Mesodermal cell (in vitro differentiated cells): Measurements from ENCODE around the gene DOCK1. TPM values are rescaled to one million over a fixed set of nuclear protein-coding genes. Genes with fewer than 3 reads are reported as not detected.

Experiments
- H3K27ac ChIP-seq: 2 replicates; pipeline ENCODE4 v1.7.0; 2013; ENCODE audit warnings: mild to moderate bottlenecking, low read depth, low read length, moderate library complexity; ENCODE audit not compliant: severe bottlenecking
- H3K36me3 ChIP-seq: 2 replicates; pipeline ENCODE4 v1.7.1; 2013; ENCODE audit warnings: mild to moderate bottlenecking, low read length, moderate library complexity; ENCODE audit not compliant: control insufficient read depth, insufficient read depth
- H3K4me1 ChIP-seq: one replicate; pipeline ENCODE4 v1.7.1; 2013; ENCODE audit warnings: mild to moderate bottlenecking, low read length; ENCODE audit not compliant: insufficient read depth, control insufficient read depth, poor library complexity, severe bottlenecking
- H3K4me3 ChIP-seq: 2 replicates; pipeline ENCODE4 v1.7.0; 2013; ENCODE audit warnings: low read length, control low read depth, mild to moderate bottlenecking; ENCODE audit not compliant: insufficient read depth, poor library complexity, severe bottlenecking; ENCODE audit errors: extremely low read depth
- H3K9me3 ChIP-seq: 2 replicates; pipeline ENCODE4 v1.7.1; 2013; ENCODE audit warnings: mild to moderate bottlenecking, low read length, moderate library complexity; ENCODE audit not compliant: control insufficient read depth
- WGBS, 2 experiments: methylation state at CpG; one replicate each; pipeline ENCODE4 v1.1.5; 2013; ENCODE audit warnings: missing lambda C conversion rate in 2 of 2; ENCODE audit not compliant: insufficient coverage in 2 of 2; 5-methylcytosine and 5-hydroxymethylcytosine counted together
- polyA plus RNA-seq, 2 experiments: library from polyadenylated mRNA; stranded (reverse); fragments of 50-300 nt; gene quantifications; one replicate each; pipeline ENCODE4 v1.2.3, GENCODE V29; 2013

Gene DOCK1
- 49.4 TPM for polyA plus RNA-seq (2013, experiment 1 of 2)
- 48.0 TPM for polyA plus RNA-seq (2013, experiment 2 of 2)

- Histone ChIP-seq H3K27ac (peak within 1 kb of the TSS; percentile 82), H3K9me3 (peaks cover under 1% of the 10 kb centered on the region), H3K4me3 (peak within 1 kb of the TSS; percentile 60), H3K4me1 (peaks cover 12% of the 10 kb centered on the region), H3K36me3 (peaks cover 22% of the 10 kb centered on the region)
- WGBS, 2 experiments = 1 to 2% methylated on average over 46 to 92 of the region's 108 CpGs
Measured at GRCh38 chr10:126904818-126905701, at the start of gene DOCK1. Gene DOCK1 (plus strand): TSS chr10:126905428. CDS start chr10:126905518, 90 bp downstream.

GRCh38 chr10:126857178-126857806 is 47.9 kb upstream of the DOCK1 start:
- H3K27ac ChIP-seq = no peak overlapping the region
- no peaks in the 10 kb centered on the region for H3K4me1 ChIP-seq
- H3K4me3 ChIP-seq = no peak overlapping the region
- no peaks in the 10 kb centered on the region for H3K36me3 ChIP-seq
- H3K9me3 ChIP-seq = peaks cover 6% of the 10 kb centered on the region
- WGBS, 2 experiments = 90 to 98% methylated on average over 5 to 7 of the region's 8 CpGs

DNA sequence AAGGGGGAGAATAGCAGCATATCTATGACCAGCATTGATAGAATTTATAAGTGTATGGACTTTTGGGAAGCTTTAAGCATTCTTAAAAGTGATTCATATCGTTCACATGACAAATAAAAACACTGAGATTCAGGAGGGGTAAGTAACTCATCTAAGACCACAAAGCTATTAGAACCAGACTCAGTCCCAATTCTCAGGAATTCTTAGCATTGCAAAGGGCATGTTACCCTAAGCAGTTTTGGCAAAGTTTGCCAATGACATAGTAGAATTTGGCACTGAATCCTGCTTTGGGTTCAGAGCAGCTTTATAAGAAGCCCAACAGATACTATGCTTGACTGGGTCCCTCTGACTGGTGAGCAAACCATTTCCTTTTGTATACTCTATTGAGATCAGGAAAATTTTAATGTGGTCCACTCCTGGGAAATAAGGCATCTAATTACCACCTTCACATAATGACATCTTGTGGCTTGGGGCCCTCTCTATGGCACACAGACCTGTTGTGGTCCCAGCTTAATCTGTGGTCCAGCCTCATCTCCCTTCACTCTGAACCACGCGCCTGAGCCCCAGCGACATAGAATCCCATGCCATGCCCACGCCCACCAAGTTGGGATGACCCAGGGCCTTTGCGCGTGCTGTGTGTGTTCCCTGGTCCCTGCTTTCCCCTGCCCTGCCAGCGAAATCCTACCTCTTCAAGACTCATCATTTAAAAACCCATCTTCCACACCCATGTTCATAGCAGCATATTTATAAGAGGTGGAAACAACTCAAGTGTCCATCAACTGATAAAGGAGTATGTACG is 37.5 kb upstream of the DOCK1 start:
- no peak overlapping the region for H3K4me3 ChIP-seq
- 80 to 84% methylated on average over 7 of the region's 9 CpGs for WGBS, 2 experiments
- no peak overlapping the region for H3K27ac ChIP-seq
- no peaks in the 10 kb centered on the region for H3K36me3 ChIP-seq
- peaks cover 5% of the 10 kb centered on the region for H3K4me1 ChIP-seq
- H3K9me3 ChIP-seq = no peaks in the 10 kb centered on the region

DNA sequence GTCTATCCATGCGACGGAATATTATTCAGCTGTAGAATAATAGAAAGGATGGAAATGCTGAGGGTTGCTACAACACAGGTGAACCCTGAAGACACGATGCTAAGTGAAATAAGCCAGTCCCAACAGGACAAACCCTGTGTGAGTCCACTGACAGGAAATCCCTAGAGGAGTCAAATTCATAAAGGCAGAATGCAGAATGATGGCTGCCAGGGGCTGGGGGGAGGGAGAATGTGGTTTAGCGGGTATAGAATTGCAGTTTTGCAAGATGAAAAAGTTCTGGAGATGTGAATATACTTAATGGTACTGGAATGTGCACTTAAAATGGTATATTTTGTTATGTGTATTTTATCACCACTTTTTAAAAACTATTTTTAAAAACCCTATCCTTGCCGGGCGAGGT is 36.9 kb upstream of the DOCK1 start:
- Histone ChIP-seq H3K9me3 (no peaks in the 10 kb centered on the region), H3K4me3 (no peak overlapping the region), H3K4me1 (peaks cover 10% of the 10 kb centered on the region), H3K27ac (no peak overlapping the region), H3K36me3 (no peaks in the 10 kb centered on the region)
- WGBS, 2 experiments = 88 to 100% methylated on average over 3 to 4 of the region's 6 CpGs

- Histone ChIP-seq H3K36me3 (no peaks in the 10 kb centered on the region), H3K9me3 (no peaks in the 10 kb centered on the region), H3K4me3 (no peak overlapping the region), H3K4me1 (peaks cover 13% of the 10 kb centered on the region), H3K27ac (no peak overlapping the region)
- 93 to 98% methylated on average over 7 of the region's 7 CpGs for WGBS, 2 experiments
Measured at GRCh38 chr10:126872135-126872534, 33.1 kb upstream of the DOCK1 start.

DNA sequence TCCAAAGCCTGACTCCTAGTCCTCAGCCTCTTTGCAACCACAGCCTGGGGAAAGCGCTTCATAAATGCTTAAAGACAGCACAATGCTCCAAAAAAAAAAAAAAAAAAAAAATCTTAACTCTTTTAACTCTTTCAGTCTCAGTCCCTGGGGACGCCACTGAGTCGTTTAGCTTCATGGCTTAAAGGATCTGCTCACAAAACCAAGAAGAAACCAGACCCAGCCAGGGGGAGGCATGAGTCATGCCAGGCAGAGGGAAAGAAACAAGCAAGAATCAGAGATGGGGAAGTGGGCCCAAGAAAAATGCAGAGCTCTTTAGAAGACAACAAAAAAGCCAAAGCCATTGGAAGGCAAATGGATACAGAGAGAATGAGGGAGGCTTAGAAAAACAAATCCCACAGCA is 32.5 kb upstream of the DOCK1 start:
- Histone ChIP-seq H3K4me1 (peaks cover 13% of the 10 kb centered on the region), H3K4me3 (no peak overlapping the region), H3K9me3 (no peaks in the 10 kb centered on the region), H3K27ac (peak overlapping the region; percentile 16), H3K36me3 (no peaks in the 10 kb centered on the region)
- 33% methylated on average over 1 of the region's 3 CpGs; no CpG with 5 or more reads in 1 of the 2 experiments for WGBS, 2 experiments

DNA sequence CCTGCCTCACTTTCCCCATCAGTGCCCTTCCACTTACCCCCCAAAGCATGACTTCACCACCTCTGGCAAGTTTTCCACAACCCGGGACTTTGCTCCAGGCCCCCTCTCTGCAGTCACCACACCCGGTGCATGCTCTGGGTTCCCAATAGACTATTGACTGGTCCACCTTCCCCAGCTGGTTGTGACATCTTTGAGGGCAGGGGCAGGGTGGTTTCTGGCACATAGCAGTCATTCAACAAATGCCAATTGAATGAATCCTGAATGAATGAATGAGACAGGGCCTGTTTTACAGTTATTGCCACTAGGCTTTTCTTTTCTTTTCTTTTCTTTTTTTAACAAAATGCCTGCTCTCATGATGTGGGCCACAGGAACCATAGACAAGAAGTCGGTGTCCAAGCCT is 28.8 kb upstream of the DOCK1 start:
- 88 to 93% methylated on average over 1 to 2 of the region's 3 CpGs for WGBS, 2 experiments
- Histone ChIP-seq H3K36me3 (no peaks in the 10 kb centered on the region), H3K9me3 (no peaks in the 10 kb centered on the region), H3K27ac (no peak overlapping the region), H3K4me1 (peaks cover 13% of the 10 kb centered on the region), H3K4me3 (no peak overlapping the region)

GRCh38 chr10:126877390-126877789 is 27.8 kb upstream of the DOCK1 start:
- Histone ChIP-seq H3K36me3 (no peaks in the 10 kb centered on the region), H3K9me3 (no peaks in the 10 kb centered on the region), H3K4me1 (peaks cover 12% of the 10 kb centered on the region), H3K4me3 (no peak overlapping the region), H3K27ac (no peak overlapping the region)
- WGBS, 2 experiments = 79 to 100% methylated on average over 1 to 2 of the region's 2 CpGs

DNA sequence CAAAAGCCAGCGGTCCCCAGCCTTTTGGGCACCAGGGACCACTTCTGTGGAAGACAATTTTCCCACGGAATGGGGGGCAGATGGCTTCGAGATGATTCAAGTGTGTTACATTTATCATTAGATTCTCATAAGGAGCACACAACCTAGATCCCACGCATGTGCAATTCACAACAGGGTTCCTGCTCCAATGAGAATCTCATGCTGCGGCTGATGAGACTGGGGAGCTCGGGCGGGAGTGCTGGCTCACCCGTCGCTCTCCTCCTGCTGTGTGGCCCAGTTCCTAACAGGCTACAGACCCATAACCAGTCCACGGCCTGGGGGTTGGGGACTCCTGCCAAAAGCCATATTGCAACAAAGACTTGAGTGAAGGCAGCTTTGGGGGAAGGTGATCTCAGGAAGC is 26.6 kb upstream of the DOCK1 start:
- Histone ChIP-seq H3K9me3 (no peaks in the 10 kb centered on the region), H3K4me1 (peaks cover 2% of the 10 kb centered on the region), H3K36me3 (no peaks in the 10 kb centered on the region), H3K27ac (no peak overlapping the region), H3K4me3 (no peak overlapping the region)
- 91 to 99% methylated on average over 7 to 9 of the region's 10 CpGs for WGBS, 2 experiments

DNA sequence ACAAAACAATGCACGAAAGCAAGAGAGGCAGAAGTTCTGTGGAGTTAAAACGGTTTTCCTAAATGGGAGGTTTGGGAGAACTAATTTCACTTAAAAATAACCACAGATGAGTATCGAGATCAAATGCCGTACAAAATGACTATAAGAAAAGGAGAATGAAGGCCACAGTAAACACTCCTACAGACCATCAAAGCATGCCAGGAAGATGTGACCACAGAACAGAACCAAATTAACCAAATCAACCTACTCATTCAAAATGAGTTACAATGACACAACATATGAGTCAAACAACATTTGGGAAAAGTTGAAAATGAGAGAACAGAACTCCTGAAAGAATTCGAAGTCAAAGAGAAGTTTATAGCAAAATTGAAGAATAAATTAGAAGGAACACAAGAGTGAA is 24.3 kb upstream of the DOCK1 start:
- no peaks in the 10 kb centered on the region for H3K9me3 ChIP-seq
- H3K36me3 ChIP-seq = no peaks in the 10 kb centered on the region
- 100% methylated on average over 1 of the region's 5 CpGs; no CpG with 5 or more reads in 1 of the 2 experiments for WGBS, 2 experiments
- no peaks in the 10 kb centered on the region for H3K4me1 ChIP-seq
- H3K27ac ChIP-seq = no peak overlapping the region
- H3K4me3 ChIP-seq = no peak overlapping the region
